ENCODE results near the gene ABLIM1. TPM values are rescaled to one million over a fixed set of nuclear protein-coding genes. Genes with fewer than 3 reads are reported as not detected.

ABLIM1 gene
- polyA plus RNA-seq, 1 donor from 2014 or later = 10.1 TPM

GRCh38 chr10:114545819-114546218 is 112.3 kb downstream of the ABLIM1 start:
- no peak overlapping the region for H3K9ac ChIP-seq (ENCODE audit: low read length)
- no peaks in the 10 kb centered on the region for H4K20me1 ChIP-seq (ENCODE audit: insufficient read depth)
- H3K27me3 ChIP-seq (ENCODE audit: insufficient read depth, low read depth, low read length) = no peaks in the 10 kb centered on the region
- no peaks in the 10 kb centered on the region for H3F3A ChIP-seq (ENCODE audit: insufficient read depth, low read length, poor library complexity, severe bottlenecking)
- H3K36me3 ChIP-seq (ENCODE audit: insufficient read depth, low read length) = no peaks in the 10 kb centered on the region
- H3K9me2 ChIP-seq (ENCODE audit: insufficient read depth, low read length) = no peaks in the 10 kb centered on the region
- H3K79me2 ChIP-seq (replicated peaks; ENCODE audit: insufficient read depth, low read length) = no peaks in the 10 kb centered on the region
- no peak overlapping the region for H3K27ac ChIP-seq (ENCODE audit: low read length)
- no peak overlapping the region for H3K4me3 ChIP-seq (ENCODE audit: low read length)
- no peaks in the 10 kb centered on the region for H3K9me3 ChIP-seq (ENCODE audit: low read length)
- H3K4me2 ChIP-seq (ENCODE audit: low read length) = no peak overlapping the region
- no peak for TF ChIP-seq EZH2 (IDR thresholded peaks at IDR 0.05; ENCODE audit: borderline replicate concordance, insufficient read depth, low read length, poor library complexity, severe bottlenecking)
- no peak for TF ChIP-seq MXI1 (conservative IDR thresholded peaks at IDR 0.05; ENCODE audit: poor library complexity, severe bottlenecking)
- no peak for TF ChIP-seq CTCF (IDR thresholded peaks at IDR 0.05; ENCODE audit: poor library complexity, severe bottlenecking)
- TF ChIP-seq TAF1 (IDR thresholded peaks at IDR 0.05; ENCODE audit: low read depth) = no peak
- no peak for TF ChIP-seq EP300 (conservative IDR thresholded peaks at IDR 0.05; ENCODE audit: poor library complexity, severe bottlenecking)
- TF ChIP-seq REST (IDR thresholded peaks at IDR 0.05; ENCODE audit: borderline replicate concordance) = no peak
- no peak for TF ChIP-seq SMC3 (conservative IDR thresholded peaks at IDR 0.05; ENCODE audit: poor library complexity)
- H2AFZ ChIP-seq (ENCODE audit: low read depth, low read length) = no peak overlapping the region

GRCh38 chr10:114545071-114545470 is 113.0 kb downstream of the ABLIM1 start:
- Histone ChIP-seq H3K9ac (ENCODE audit: low read length) (no peak overlapping the region), H3F3A (ENCODE audit: insufficient read depth, low read length, poor library complexity, severe bottlenecking) (no peaks in the 10 kb centered on the region), H3K9me2 (ENCODE audit: insufficient read depth, low read length) (no peaks in the 10 kb centered on the region), H3K36me3 (ENCODE audit: insufficient read depth, low read length) (no peaks in the 10 kb centered on the region), H2AFZ (ENCODE audit: low read depth, low read length) (no peak overlapping the region), H3K27ac (ENCODE audit: low read length) (no peak overlapping the region), H3K9me3 (ENCODE audit: low read length) (no peaks in the 10 kb centered on the region), H3K79me2 (replicated peaks; ENCODE audit: insufficient read depth, low read length) (no peaks in the 10 kb centered on the region), H3K4me2 (ENCODE audit: low read length) (no peak overlapping the region), H3K27me3 (ENCODE audit: insufficient read depth, low read depth, low read length) (no peaks in the 10 kb centered on the region), H4K20me1 (ENCODE audit: insufficient read depth) (no peaks in the 10 kb centered on the region), H3K4me3 (ENCODE audit: low read length) (no peak overlapping the region)
- no peak for TF ChIP-seq CTCF (IDR thresholded peaks at IDR 0.05; ENCODE audit: poor library complexity, severe bottlenecking)
- TF ChIP-seq POLR2AphosphoS5 (IDR thresholded peaks at IDR 0.05) = no peak
- no peak for TF ChIP-seq TAF1 (IDR thresholded peaks at IDR 0.05; ENCODE audit: low read depth)
- TF ChIP-seq RAD21 (conservative IDR thresholded peaks at IDR 0.05) = no peak
- TF ChIP-seq EP300 (conservative IDR thresholded peaks at IDR 0.05; ENCODE audit: poor library complexity, severe bottlenecking) = no peak
- TF ChIP-seq MXI1 (conservative IDR thresholded peaks at IDR 0.05; ENCODE audit: poor library complexity, severe bottlenecking) = no peak
- TF ChIP-seq REST (IDR thresholded peaks at IDR 0.05; ENCODE audit: borderline replicate concordance) = no peak
- TF ChIP-seq SMC3 (conservative IDR thresholded peaks at IDR 0.05; ENCODE audit: poor library complexity) = no peak
- no peak for TF ChIP-seq EZH2 (IDR thresholded peaks at IDR 0.05; ENCODE audit: borderline replicate concordance, insufficient read depth, low read length, poor library complexity, severe bottlenecking)
